Measurements from ENCODE around the gene NPNT. TPM values are rescaled to one million over a fixed set of nuclear protein-coding genes. Genes with fewer than 3 reads are reported as not detected.

The NPNT gene
- total RNA-seq, 4 donors from 2014 or later, result 86.1 to 150 (median 114) TPM

- Histone ChIP-seq H3K4me3 (no peak overlapping the region), H3K36me3 (peaks cover 0 to 12% of the 10 kb centered on the region in 2 donors), H3K9me3 (no peaks in the 10 kb centered on the region), H3K27ac (no peak overlapping the region), H3K27me3 (no peaks in the 10 kb centered on the region), H3K4me1 (peaks cover 0 to 9% (median 0%) of the 10 kb centered on the region in 3 donors)
- WGBS, 2 donors (ENCODE audit: low coverage in 1 of 2), result 79% methylated on average over 2 of the region's 2 CpGs
- no peak for ATAC-seq
- TF ChIP-seq POLR2AphosphoS5 (IDR thresholded peaks at IDR 0.05) (no peak), POLR2A (IDR thresholded peaks at IDR 0.05) (no peak), EP300 (IDR thresholded peaks at IDR 0.05) (no peak), CTCF (IDR thresholded peaks at IDR 0.05) (no peak)
These were observed 35.4 kb downstream of the NPNT start for GRCh38 chr4:105930698-105931097.

- no peak overlapping the region for H3K4me3 ChIP-seq
- ATAC-seq, result no peak
- WGBS, 2 donors (ENCODE audit: low coverage in 1 of 2), result 91 to 100% methylated on average over 2 of the region's 2 CpGs
- H3K36me3 ChIP-seq, result peaks cover 0 to 6% of the 10 kb centered on the region in 2 donors
- no peaks in the 10 kb centered on the region for H3K27me3 ChIP-seq
- TF ChIP-seq POLR2A (IDR thresholded peaks at IDR 0.05) (no peak), CTCF (IDR thresholded peaks at IDR 0.05) (no peak), EP300 (IDR thresholded peaks at IDR 0.05) (no peak), POLR2AphosphoS5 (IDR thresholded peaks at IDR 0.05) (no peak)
- H3K9me3 ChIP-seq, result no peaks in the 10 kb centered on the region
- peaks cover 0 to 12% (median 0%) of the 10 kb centered on the region in 3 donors for H3K4me1 ChIP-seq
- H3K27ac ChIP-seq, result no peak overlapping the region
These were observed 37.8 kb downstream of the NPNT start for GRCh38 chr4:105933083-105933482.

GRCh38 chr4:105934386-105934785 is 39.1 kb downstream of the NPNT start:
- no peaks in the 10 kb centered on the region for H3K9me3 ChIP-seq
- H3K4me1 ChIP-seq, result peaks cover 0 to 12% (median 0%) of the 10 kb centered on the region in 3 donors
- H3K36me3 ChIP-seq, result peaks cover 0 to 11% of the 10 kb centered on the region in 2 donors
- H3K27ac ChIP-seq, result no peak overlapping the region
- no peak for TF ChIP-seq EP300 (IDR thresholded peaks at IDR 0.05)
- no peak for TF ChIP-seq POLR2AphosphoS5 (IDR thresholded peaks at IDR 0.05)
- no peak for TF ChIP-seq POLR2A (IDR thresholded peaks at IDR 0.05)
- TF ChIP-seq CTCF (IDR thresholded peaks at IDR 0.05), result no peak
- 86 to 92% methylated on average over 1 of the region's 1 CpG for WGBS, 2 donors (ENCODE audit: low coverage in 1 of 2)
- no peak for ATAC-seq
- H3K4me3 ChIP-seq, result no peak overlapping the region
- H3K27me3 ChIP-seq, result no peaks in the 10 kb centered on the region

- Histone ChIP-seq H3K4me1 (peaks cover 0 to 3% (median 0%) of the 10 kb centered on the region in 3 donors), H3K27ac (no peak overlapping the region), H3K9me3 (no peaks in the 10 kb centered on the region), H3K4me3 (no peak overlapping the region), H3K36me3 (peaks cover 0 to 30% of the 10 kb centered on the region in 2 donors), H3K27me3 (no peaks in the 10 kb centered on the region)
- TF ChIP-seq CTCF (IDR thresholded peaks at IDR 0.05) (no peak), EP300 (IDR thresholded peaks at IDR 0.05) (no peak), POLR2AphosphoS5 (IDR thresholded peaks at IDR 0.05) (no peak), POLR2A (IDR thresholded peaks at IDR 0.05) (no peak)
- no peak for ATAC-seq
- 76 to 77% methylated on average over 7 of the region's 7 CpGs for WGBS, 2 donors (ENCODE audit: low coverage in 1 of 2)
These were observed 41.6 kb downstream of the NPNT start for GRCh38 chr4:105936901-105937300.

- H3K4me1 ChIP-seq, result peaks cover 0 to 3% (median 0%) of the 10 kb centered on the region in 3 donors
- ATAC-seq, result no peak
- TF ChIP-seq POLR2AphosphoS5 (IDR thresholded peaks at IDR 0.05) (no peak), POLR2A (IDR thresholded peaks at IDR 0.05) (no peak), CTCF (IDR thresholded peaks at IDR 0.05) (no peak), EP300 (IDR thresholded peaks at IDR 0.05) (no peak)
- peaks cover 0 to 33% of the 10 kb centered on the region in 2 donors for H3K36me3 ChIP-seq
- no peaks in the 10 kb centered on the region for H3K9me3 ChIP-seq
- no peaks in the 10 kb centered on the region for H3K27me3 ChIP-seq
- H3K27ac ChIP-seq, result no peak overlapping the region
- WGBS, 2 donors (ENCODE audit: low coverage in 1 of 2), result 75 to 90% methylated on average over 1 of the region's 1 CpG
- H3K4me3 ChIP-seq, result no peak overlapping the region
These were observed 42.5 kb downstream of the NPNT start for GRCh38 chr4:105937759-105938158.
